Astrocyte (in vitro differentiated cells and primary cell): ENCODE measurements around the gene SLC39A9. TPM values are rescaled to one million over a fixed set of nuclear protein-coding genes. Genes with fewer than 3 reads are reported as not detected.

Experiments used
- DNase-seq: peaks from one replicate; pipeline ENCODE4 v3.0.0-alpha.2; 2010; ENCODE audit warnings: low read depth
- FAIRE-seq: peaks from 2 replicates; lab custom pipeline; 2011; peaks lifted over from hg19 to GRCh38; lab: Jason Lieb, UNC
- H2AFZ ChIP-seq: 2 replicates; pipeline ENCODE4 v1.6.0; 2012; ENCODE audit warnings: low read depth, low read length, inconsistent platforms
- H3K27ac ChIP-seq: 2 replicates; pipeline ENCODE4 v1.5.1; 2011; ENCODE audit warnings: low read depth, low read length, inconsistent platforms
- H3K27me3 ChIP-seq: 2 replicates; pipeline ENCODE4 v1.6.0; 2011; ENCODE audit warnings: low read length, inconsistent platforms; ENCODE audit not compliant: insufficient read depth
- H3K36me3 ChIP-seq: 2 replicates; pipeline ENCODE4 v1.5.1; 2011; ENCODE audit warnings: low read length, inconsistent platforms; ENCODE audit not compliant: insufficient read depth
- H3K4me1 ChIP-seq: 2 replicates; pipeline ENCODE4 v1.5.1; 2011; ENCODE audit warnings: low read length, inconsistent platforms; ENCODE audit not compliant: insufficient read depth
- H3K4me2 ChIP-seq: 2 replicates; pipeline ENCODE4 v1.6.0; 2012; ENCODE audit warnings: low read length, inconsistent platforms
- H3K4me3 ChIP-seq: 2 replicates; pipeline ENCODE4 v1.5.1; 2011; ENCODE audit warnings: low read depth, mild to moderate bottlenecking, low read length, inconsistent platforms; ENCODE audit not compliant: insufficient read depth
- H3K79me2 ChIP-seq: 2 replicates; pipeline ENCODE4 v1.6.0; 2012; ENCODE audit warnings: mild to moderate bottlenecking, low read length, inconsistent platforms; ENCODE audit not compliant: insufficient read depth
- H3K9ac ChIP-seq: 2 replicates; pipeline ENCODE4 v1.6.0; 2012; ENCODE audit warnings: mild to moderate bottlenecking, low read length, inconsistent platforms
- H3K9me3 ChIP-seq: 2 replicates; pipeline ENCODE4 v1.5.1; 2012; ENCODE audit warnings: low read depth, mild to moderate bottlenecking, low read length, inconsistent platforms; ENCODE audit not compliant: insufficient read depth
- H4K20me1 ChIP-seq: 2 replicates; pipeline ENCODE4 v1.6.0; 2012; ENCODE audit warnings: low read length, inconsistent platforms; ENCODE audit not compliant: insufficient read depth
- H3K27ac Mint-ChIP-seq: one replicate; pipeline ENCODE4 v1.8.0; 2021; ENCODE audit warnings: mild to moderate bottlenecking, mixed read lengths; ENCODE audit not compliant: unreplicated experiment
- H3K27me3 Mint-ChIP-seq: one replicate; pipeline ENCODE4 v1.8.0; 2021; ENCODE audit warnings: low read depth, mixed read lengths; ENCODE audit not compliant: unreplicated experiment
- H3K36me3 Mint-ChIP-seq: one replicate; pipeline ENCODE4 v1.8.0; 2021; ENCODE audit warnings: low read depth, mixed read lengths; ENCODE audit not compliant: unreplicated experiment
- H3K4me1 Mint-ChIP-seq: one replicate; pipeline ENCODE4 v1.8.0; 2021; ENCODE audit warnings: low read depth, mixed read lengths; ENCODE audit not compliant: unreplicated experiment
- H3K4me3 Mint-ChIP-seq: one replicate; pipeline ENCODE4 v1.8.0; 2021; ENCODE audit warnings: mild to moderate bottlenecking, moderate library complexity, mixed read lengths; ENCODE audit not compliant: unreplicated experiment
- H3K9me3 Mint-ChIP-seq: one replicate; pipeline ENCODE4 v1.8.0; 2021; ENCODE audit warnings: mild to moderate bottlenecking, mixed read lengths; ENCODE audit not compliant: unreplicated experiment
- CTCF ChIP-seq: IDR thresholded peaks from 2 replicates; pipeline ENCODE4 v1.5.1; 2011; ENCODE audit warnings: low read depth, mild to moderate bottlenecking, inconsistent platforms, low read length, moderate library complexity; ENCODE audit not compliant: insufficient read depth
- EZH2 ChIP-seq: IDR thresholded peaks from 2 replicates; pipeline ENCODE4 v1.6.1; 2012; ENCODE audit warnings: mild to moderate bottlenecking, low read length, inconsistent platforms; ENCODE audit not compliant: insufficient read depth
- total RNA-seq: library from RNA; stranded (reverse); gene quantifications from 2 replicates; pipeline ENCODE4 v1.2.1, GENCODE V29; 2021

Gene SLC39A9
- total RNA-seq, 1 donor from 2014 or later: 69.5 TPM

GRCh38 chr14:69423279-69423678, 24.8 kb downstream of the SLC39A9 start:
- DNase-seq (peak; percentile 32), FAIRE-seq (no peak)
- Histone ChIP-seq H3K4me3 (no peak overlapping the region), H3K27me3 (no peaks in the 10 kb centered on the region), H3K9ac (no peak overlapping the region), H3K36me3 (peaks cover 16% of the 10 kb centered on the region), H3K4me2 (no peak overlapping the region), H2AFZ (no peak overlapping the region), H3K9me3 (no peaks in the 10 kb centered on the region), H3K4me1 (no peaks in the 10 kb centered on the region), H3K27ac (no peak overlapping the region), H4K20me1 (peaks cover 47% of the 10 kb centered on the region), H3K79me2 (peaks cover 37% of the 10 kb centered on the region)
- peaks cover 23% of the 10 kb centered on the region for H3K36me3 Mint-ChIP-seq
- peaks cover 30% of the 10 kb centered on the region for H3K4me1 Mint-ChIP-seq
- peak; percentile 5 for TF ChIP-seq CTCF
- TF ChIP-seq EZH2: no peak
- no peak overlapping the region for H3K27ac Mint-ChIP-seq
- H3K9me3 Mint-ChIP-seq: peaks cover 4% of the 10 kb centered on the region
- no peak overlapping the region for H3K4me3 Mint-ChIP-seq
- no peaks in the 10 kb centered on the region for H3K27me3 Mint-ChIP-seq

GRCh38 chr14:69424149-69424923, 25.8 kb downstream of the SLC39A9 start:
- Histone ChIP-seq H3K79me2 (peaks cover 35% of the 10 kb centered on the region), H4K20me1 (peaks cover 44% of the 10 kb centered on the region), H3K9ac (no peak overlapping the region), H3K4me3 (no peak overlapping the region), H3K27me3 (no peaks in the 10 kb centered on the region), H3K36me3 (peaks cover 20% of the 10 kb centered on the region), H2AFZ (no peak overlapping the region), H3K27ac (no peak overlapping the region), H3K4me2 (no peak overlapping the region), H3K9me3 (no peaks in the 10 kb centered on the region), H3K4me1 (no peaks in the 10 kb centered on the region)
- peak; percentile 37 for DNase-seq
- Mint-ChIP-seq H3K4me1 (peaks cover 24% of the 10 kb centered on the region), H3K4me3 (peak overlapping the region; percentile 22), H3K36me3 (peaks cover 27% of the 10 kb centered on the region), H3K9me3 (peaks cover 4% of the 10 kb centered on the region), H3K27ac (peak overlapping the region; percentile 65), H3K27me3 (no peaks in the 10 kb centered on the region)
- no peak for TF ChIP-seq EZH2
- TF ChIP-seq CTCF: no peak
- no peak for FAIRE-seq

- FAIRE-seq: no peak
- Mint-ChIP-seq H3K4me1 (peaks cover 16% of the 10 kb centered on the region), H3K4me3 (no peak overlapping the region), H3K9me3 (no peaks in the 10 kb centered on the region), H3K36me3 (peaks cover 22% of the 10 kb centered on the region), H3K27ac (no peak overlapping the region), H3K27me3 (no peaks in the 10 kb centered on the region)
- Histone ChIP-seq H3K4me2 (no peak overlapping the region), H3K27me3 (no peaks in the 10 kb centered on the region), H3K36me3 (peaks cover 20% of the 10 kb centered on the region), H3K27ac (no peak overlapping the region), H3K79me2 (peaks cover 23% of the 10 kb centered on the region), H3K4me1 (no peaks in the 10 kb centered on the region), H3K4me3 (no peak overlapping the region), H2AFZ (no peak overlapping the region), H3K9me3 (no peaks in the 10 kb centered on the region), H4K20me1 (peaks cover 41% of the 10 kb centered on the region), H3K9ac (no peak overlapping the region)
- TF ChIP-seq CTCF (no peak), EZH2 (no peak)
- no peak for DNase-seq
Measured at GRCh38 chr14:69427596-69427995, 29.1 kb downstream of the SLC39A9 start.
